GM23338 (cell line): ENCODE results near the gene PRPH2. TPM values are rescaled to one million over a fixed set of nuclear protein-coding genes. Genes with fewer than 3 reads are reported as not detected.

Experiments
- ATAC-seq: fragments of 200-7000 bp; cut with Tn5 transposase; 3 replicates; pipeline ENCODE4 v1.9.1; 2020
- DNase-seq: peaks from one replicate; pipeline ENCODE4 v3.0.0-alpha.2; 2015; ENCODE audit warnings: low spot score
- H2AFZ ChIP-seq: fragments of 200-600 bp; sonication (generic); 2 replicates; pipeline ENCODE4 v1.8.0; 2016; ENCODE audit warnings: antibody characterized with exemption, mild to moderate bottlenecking, moderate library complexity
- H3F3A ChIP-seq: fragments of 200-600 bp; sonication (generic); replicated peaks from 2 replicates; pipeline ENCODE4 v1.8.0; 2017; ENCODE audit warnings: antibody characterized with exemption, mixed run types, low read depth
- H3K27ac ChIP-seq: fragments of 200-600 bp; sonication (generic); 2 replicates; pipeline ENCODE4 v1.6.1; 2016; ENCODE audit warnings: low read depth
- H3K27me3 ChIP-seq: fragments of 200-600 bp; sonication (generic); 2 replicates; pipeline ENCODE4 v1.8.0; 2016; ENCODE audit warnings: mild to moderate bottlenecking, mixed run types, moderate library complexity; ENCODE audit not compliant: insufficient read depth
- H3K36me3 ChIP-seq: fragments of 200-600 bp; sonication (generic); 2 replicates; pipeline ENCODE4 v1.8.0; 2016; ENCODE audit warnings: mild to moderate bottlenecking; ENCODE audit not compliant: insufficient read depth
- H3K4me1 ChIP-seq: fragments of 200-600 bp; sonication (generic); 2 replicates; pipeline ENCODE4 v1.8.0; 2016; ENCODE audit warnings: mild to moderate bottlenecking, moderate library complexity; ENCODE audit not compliant: insufficient read depth
- H3K4me2 ChIP-seq: fragments of 200-600 bp; sonication (generic); 2 replicates; pipeline ENCODE4 v1.7.1; 2017; ENCODE audit warnings: mixed run types
- H3K4me3 ChIP-seq: fragments of 200-600 bp; sonication (generic); 2 replicates; pipeline ENCODE4 v1.6.1; 2016; ENCODE audit warnings: mixed run types
- H3K79me2 ChIP-seq: fragments of 200-600 bp; sonication (generic); replicated peaks from 2 replicates; pipeline ENCODE4 v1.8.0; 2017; ENCODE audit warnings: mild to moderate bottlenecking; ENCODE audit not compliant: insufficient read depth
- H3K9me2 ChIP-seq: fragments of 200-600 bp; sonication (generic); 2 replicates; pipeline ENCODE4 v1.8.0; 2017; ENCODE audit not compliant: insufficient read depth
- H4K20me1 ChIP-seq: fragments of 200-600 bp; sonication (generic); replicated peaks from 2 replicates; pipeline ENCODE4 v1.8.0; 2017; ENCODE audit warnings: mild to moderate bottlenecking; ENCODE audit not compliant: insufficient read depth
- H3K27ac Mint-ChIP-seq: 2 replicates; pipeline ENCODE4 v1.8.0; 2020; ENCODE audit warnings: inconsistent platforms, mild to moderate bottlenecking, moderate library complexity, mixed read lengths
- H3K27me3 Mint-ChIP-seq: 3 replicates; pipeline ENCODE4 v1.8.0; 2022; ENCODE audit warnings: low read depth, mild to moderate bottlenecking, moderate library complexity, mixed read lengths, inconsistent platforms; ENCODE audit not compliant: insufficient read depth, poor library complexity
- H3K36me3 Mint-ChIP-seq: 3 replicates; pipeline ENCODE4 v1.8.0; 2021; ENCODE audit warnings: low read depth, mild to moderate bottlenecking, inconsistent platforms, moderate library complexity, mixed read lengths
- H3K4me1 Mint-ChIP-seq: 3 replicates; pipeline ENCODE4 v1.8.0; 2020; ENCODE audit warnings: mild to moderate bottlenecking, inconsistent platforms, mixed read lengths
- H3K4me3 Mint-ChIP-seq: 3 replicates; pipeline ENCODE4 v1.8.0; 2021; ENCODE audit warnings: moderate library complexity, mild to moderate bottlenecking, inconsistent platforms, mixed read lengths
- H3K9me3 Mint-ChIP-seq: 3 replicates; pipeline ENCODE4 v1.8.0; 2020; ENCODE audit warnings: moderate library complexity, mild to moderate bottlenecking, inconsistent platforms, mixed read lengths
- CREB1 ChIP-seq: fragments of 250-450 bp; sonication (Bioruptor Pico); IDR thresholded peaks from 2 replicates; pipeline ENCODE4 v1.5.0; 2020; ENCODE audit warnings: low read depth, mild to moderate bottlenecking, moderate library complexity
- EZH2 ChIP-seq: fragments of 200-600 bp; sonication (generic); IDR thresholded peaks from one replicate; pipeline ENCODE4 v1.8.0; 2017; ENCODE audit warnings: antibody characterized with exemption, mild to moderate bottlenecking, low read depth; ENCODE audit not compliant: unreplicated experiment
- NANOG ChIP-seq: IDR thresholded peaks from 2 replicates; pipeline ENCODE4 v1.6.1; 2016; ENCODE audit warnings: antibody characterized with exemption, borderline replicate concordance
- STAT1 ChIP-seq: IDR thresholded peaks from one replicate; pipeline ENCODE4 v1.6.1; 2016; ENCODE audit warnings: antibody characterized with exemption; ENCODE audit not compliant: unreplicated experiment
- ZNF114 ChIP-seq: fragments of 250-450 bp; sonication (Bioruptor Pico); IDR thresholded peaks from 2 replicates; pipeline ENCODE4 v1.5.0; 2020; ENCODE audit warnings: mild to moderate bottlenecking, moderate library complexity
- polyA plus RNA-seq: library from polyadenylated mRNA; unstranded; fragments of >200 nt; fragmentation: Nextera tagmentation; extraction: Ambion mirVana; gene quantifications from 2 replicates; pipeline ENCODE4 v1.2.1, GENCODE V29; 2016
- total RNA-seq: library from RNA; depleted of rRNA; stranded (reverse); fragments of >200 nt; shearing (Covaris generic); gene quantifications from 2 replicates; pipeline ENCODE4 v1.2.3, GENCODE V29; 2014
- TF ChIP-seq, protein P1 (sequence below): IDR thresholded peaks from 2 replicates; pipeline ENCODE4 v1.6.1; 2016; ENCODE audit warnings: antibody characterized with exemption
- TF ChIP-seq, protein P2 (sequence below): IDR thresholded peaks from one replicate; pipeline ENCODE4 v1.6.1; 2018; ENCODE audit warnings: antibody characterized with exemption; ENCODE audit not compliant: unreplicated experiment

PRPH2 gene
- total and polyA plus RNA-seq, 2 experiments from 2014 or later = 0.50 to 0.52 TPM

DNA sequence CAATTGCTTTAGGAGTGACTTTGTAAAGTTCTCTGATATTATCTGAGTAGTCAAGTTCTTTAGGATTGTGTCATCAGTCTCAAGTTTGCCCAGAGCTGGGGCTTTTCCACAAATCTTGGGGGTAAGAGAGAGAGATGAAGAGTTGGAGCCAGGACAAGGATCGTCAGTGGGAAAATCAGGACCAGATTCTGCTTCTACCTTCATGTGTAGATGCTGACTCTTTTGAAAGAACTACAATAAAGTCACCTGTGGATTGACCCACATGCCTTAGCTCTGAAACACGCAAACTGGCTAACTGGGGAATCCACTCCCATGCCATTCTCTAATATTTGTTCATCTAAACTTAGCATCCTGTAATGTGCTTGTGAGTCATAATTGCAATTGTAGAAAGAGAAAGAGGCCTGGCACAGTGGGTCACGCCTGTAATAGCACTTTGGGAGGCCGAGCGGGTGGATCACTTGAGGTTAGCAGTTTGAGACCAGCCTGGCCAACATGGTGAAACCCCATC, 43.8 kb upstream of the PRPH2 start:
- no peak overlapping the region for H3K27ac Mint-ChIP-seq
- Histone ChIP-seq H3K9me2 (no peaks in the 10 kb centered on the region), H3F3A (no peaks in the 10 kb centered on the region), H3K27me3 (no peaks in the 10 kb centered on the region), H3K27ac (0 out of 2 replicates have a peak overlapping the region, but pooled peaks have one; percentile 30), H2AFZ (no peak overlapping the region), H3K79me2 (no peaks in the 10 kb centered on the region), H3K4me3 (no peak overlapping the region), H3K4me2 (no peak overlapping the region), H4K20me1 (no peaks in the 10 kb centered on the region), H3K4me1 (peaks cover 19% of the 10 kb centered on the region), H3K36me3 (no peaks in the 10 kb centered on the region)
- H3K27me3 Mint-ChIP-seq = peaks cover 6% of the 10 kb centered on the region
- no peak for DNase-seq
- ATAC-seq = no peak
- H3K9me3 Mint-ChIP-seq = no peaks in the 10 kb centered on the region
- TF ChIP-seq STAT1 = no peak
- no peak for TF ChIP-seq ZNF114 (CRISPR knock-in tag)
- no peak overlapping the region for H3K4me3 Mint-ChIP-seq
- no peaks in the 10 kb centered on the region for H3K36me3 Mint-ChIP-seq
- peaks cover 25% of the 10 kb centered on the region for H3K4me1 Mint-ChIP-seq

DNA sequence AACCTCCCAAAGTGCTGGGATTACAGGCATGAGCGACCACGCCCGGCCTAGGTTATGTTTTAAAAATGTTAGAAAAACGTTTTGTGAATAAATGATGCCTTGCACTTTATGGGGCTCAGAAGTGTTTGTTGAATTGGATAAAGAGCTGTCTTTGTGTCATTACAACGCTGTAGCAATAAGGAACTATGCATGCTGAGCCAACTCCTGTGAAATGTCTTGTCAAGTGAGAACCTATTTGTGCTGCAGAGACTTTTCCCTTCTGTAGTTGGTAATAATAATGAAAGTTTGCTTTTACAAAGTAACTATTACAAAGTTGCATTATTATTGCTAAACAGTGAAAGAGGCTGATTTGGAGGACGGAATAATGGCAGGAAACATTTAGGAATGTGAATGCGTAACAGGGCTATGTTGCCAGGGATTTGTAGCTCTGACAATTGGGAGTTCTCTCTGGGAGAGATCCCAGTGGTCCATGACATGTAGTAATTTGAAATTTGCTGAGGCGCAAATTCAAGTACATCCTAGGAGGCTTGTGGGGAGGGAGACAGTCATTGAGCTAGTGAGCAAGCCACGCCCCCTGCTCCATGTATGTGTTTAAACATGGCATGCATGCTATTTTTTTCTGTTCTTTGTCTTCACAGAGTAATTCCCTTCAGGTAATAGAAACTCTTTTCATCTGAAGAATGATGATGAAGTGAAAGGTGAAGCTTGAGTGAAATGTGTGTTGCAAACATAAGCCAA, 42.7 kb upstream of the PRPH2 start:
- H3K36me3 ChIP-seq = no peaks in the 10 kb centered on the region
- Mint-ChIP-seq H3K4me1 (peaks cover 19% of the 10 kb centered on the region), H3K36me3 (no peaks in the 10 kb centered on the region), H3K4me3 (no peak overlapping the region), H3K27me3 (no peaks in the 10 kb centered on the region), H3K9me3 (no peaks in the 10 kb centered on the region), H3K27ac (peak overlapping the region; percentile 70; the same call in 1 of the 2 replicates)
- no peaks in the 10 kb centered on the region for H3F3A ChIP-seq
- H4K20me1 ChIP-seq = no peaks in the 10 kb centered on the region
- DNase-seq (no peak), ATAC-seq (no peak)
- H3K4me3 ChIP-seq = no peak overlapping the region
- no peaks in the 10 kb centered on the region for H3K27me3 ChIP-seq
- TF ChIP-seq ZNF114 (CRISPR knock-in tag) = no peak
- TF ChIP-seq, protein P1, sequence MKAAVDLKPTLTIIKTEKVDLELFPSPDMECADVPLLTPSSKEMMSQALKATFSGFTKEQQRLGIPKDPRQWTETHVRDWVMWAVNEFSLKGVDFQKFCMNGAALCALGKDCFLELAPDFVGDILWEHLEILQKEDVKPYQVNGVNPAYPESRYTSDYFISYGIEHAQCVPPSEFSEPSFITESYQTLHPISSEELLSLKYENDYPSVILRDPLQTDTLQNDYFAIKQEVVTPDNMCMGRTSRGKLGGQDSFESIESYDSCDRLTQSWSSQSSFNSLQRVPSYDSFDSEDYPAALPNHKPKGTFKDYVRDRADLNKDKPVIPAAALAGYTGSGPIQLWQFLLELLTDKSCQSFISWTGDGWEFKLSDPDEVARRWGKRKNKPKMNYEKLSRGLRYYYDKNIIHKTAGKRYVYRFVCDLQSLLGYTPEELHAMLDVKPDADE = no peak
- no peak for TF ChIP-seq EZH2
- TF ChIP-seq, protein P2, sequence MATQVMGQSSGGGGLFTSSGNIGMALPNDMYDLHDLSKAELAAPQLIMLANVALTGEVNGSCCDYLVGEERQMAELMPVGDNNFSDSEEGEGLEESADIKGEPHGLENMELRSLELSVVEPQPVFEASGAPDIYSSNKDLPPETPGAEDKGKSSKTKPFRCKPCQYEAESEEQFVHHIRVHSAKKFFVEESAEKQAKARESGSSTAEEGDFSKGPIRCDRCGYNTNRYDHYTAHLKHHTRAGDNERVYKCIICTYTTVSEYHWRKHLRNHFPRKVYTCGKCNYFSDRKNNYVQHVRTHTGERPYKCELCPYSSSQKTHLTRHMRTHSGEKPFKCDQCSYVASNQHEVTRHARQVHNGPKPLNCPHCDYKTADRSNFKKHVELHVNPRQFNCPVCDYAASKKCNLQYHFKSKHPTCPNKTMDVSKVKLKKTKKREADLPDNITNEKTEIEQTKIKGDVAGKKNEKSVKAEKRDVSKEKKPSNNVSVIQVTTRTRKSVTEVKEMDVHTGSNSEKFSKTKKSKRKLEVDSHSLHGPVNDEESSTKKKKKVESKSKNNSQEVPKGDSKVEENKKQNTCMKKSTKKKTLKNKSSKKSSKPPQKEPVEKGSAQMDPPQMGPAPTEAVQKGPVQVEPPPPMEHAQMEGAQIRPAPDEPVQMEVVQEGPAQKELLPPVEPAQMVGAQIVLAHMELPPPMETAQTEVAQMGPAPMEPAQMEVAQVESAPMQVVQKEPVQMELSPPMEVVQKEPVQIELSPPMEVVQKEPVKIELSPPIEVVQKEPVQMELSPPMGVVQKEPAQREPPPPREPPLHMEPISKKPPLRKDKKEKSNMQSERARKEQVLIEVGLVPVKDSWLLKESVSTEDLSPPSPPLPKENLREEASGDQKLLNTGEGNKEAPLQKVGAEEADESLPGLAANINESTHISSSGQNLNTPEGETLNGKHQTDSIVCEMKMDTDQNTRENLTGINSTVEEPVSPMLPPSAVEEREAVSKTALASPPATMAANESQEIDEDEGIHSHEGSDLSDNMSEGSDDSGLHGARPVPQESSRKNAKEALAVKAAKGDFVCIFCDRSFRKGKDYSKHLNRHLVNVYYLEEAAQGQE = no peak
- no peak for TF ChIP-seq CREB1 (CRISPR knock-in tag)
- no peak for TF ChIP-seq NANOG
- H3K9me2 ChIP-seq = no peaks in the 10 kb centered on the region
- no peaks in the 10 kb centered on the region for H3K79me2 ChIP-seq
- H3K27ac ChIP-seq = no peak overlapping the region
- H3K4me2 ChIP-seq = no peak overlapping the region
- no peak overlapping the region for H2AFZ ChIP-seq
- H3K4me1 ChIP-seq = peaks cover 19% of the 10 kb centered on the region
